Caco-2 (cell line): ENCODE results near the gene ANK3. TPM values are rescaled to one million over a fixed set of nuclear protein-coding genes. Genes with fewer than 3 reads are reported as not detected.

Experiments
- BruUV-seq: library from RNA; stranded (reverse); fragments of 400-500 nt; replicated peaks from 2 replicates; lab custom pipeline; 2021; lab: Mats Ljungman, UMichigan
- CTCF ChIA-PET: fragments of 300-600 bp; sonication (Branson Sonifier 250); formaldehyde crosslinking; loops from one replicate; lab custom pipeline; 2022; ENCODE audit warnings: antibody characterized with exemption; lab: Charles Lee
- POLR2A ChIA-PET: fragments of 300-600 bp; sonication (Branson Sonifier 250); formaldehyde crosslinking; loops from one replicate; lab custom pipeline; 2022; ENCODE audit warnings: antibody characterized with exemption; lab: Charles Lee
- DNase-seq, 2 experiments: peaks; one replicate each; pipeline versions ENCODE4 v3.0.0 to v3.0.0-alpha.2; 2020 to 2022
- H3K27me3 ChIP-seq: replicated peaks from 2 replicates; pipeline ENCODE4 v1.6.0; 2011; ENCODE audit warnings: low read length; ENCODE audit not compliant: control insufficient read depth, insufficient read depth
- H3K36me3 ChIP-seq: 2 replicates; pipeline ENCODE4 v1.5.1; 2011; ENCODE audit warnings: low read length; ENCODE audit not compliant: control insufficient read depth, insufficient read depth
- H3K4me1 ChIP-seq: fragments of 250-450 bp; sonication (Bioruptor Pico); 2 replicates; pipeline ENCODE4 v1.5.1; 2020; ENCODE audit warnings: mild to moderate bottlenecking
- H3K4me3 ChIP-seq: 2 replicates; pipeline ENCODE4 v1.5.1; 2011; ENCODE audit warnings: low read depth, mild to moderate bottlenecking, control low read depth, low read length
- H3K9me3 ChIP-seq: fragments of 250-450 bp; sonication (Bioruptor Pico); 2 replicates; pipeline ENCODE4 v1.5.1; 2020; ENCODE audit warnings: mild to moderate bottlenecking, moderate library complexity
- H3K27ac Mint-ChIP-seq: one replicate; pipeline ENCODE4 v1.8.0; 2022; ENCODE audit warnings: mixed read lengths; ENCODE audit not compliant: unreplicated experiment
- H3K27me3 Mint-ChIP-seq: one replicate; pipeline ENCODE4 v1.8.0; 2022; ENCODE audit warnings: mixed read lengths; ENCODE audit not compliant: insufficient read depth, unreplicated experiment
- H3K36me3 Mint-ChIP-seq: one replicate; pipeline ENCODE4 v1.8.0; 2022; ENCODE audit warnings: mild to moderate bottlenecking, mixed read lengths; ENCODE audit not compliant: insufficient read depth, unreplicated experiment
- H3K4me1 Mint-ChIP-seq: one replicate; pipeline ENCODE4 v1.8.0; 2022; ENCODE audit warnings: low read depth, mixed read lengths; ENCODE audit not compliant: unreplicated experiment
- H3K4me3 Mint-ChIP-seq: one replicate; pipeline ENCODE4 v1.8.0; 2022; ENCODE audit warnings: mild to moderate bottlenecking, moderate library complexity, mixed read lengths; ENCODE audit not compliant: unreplicated experiment
- H3K9me3 Mint-ChIP-seq: one replicate; pipeline ENCODE4 v1.8.0; 2022; ENCODE audit warnings: mixed read lengths; ENCODE audit not compliant: unreplicated experiment
- intact Hi-C: fragments of 100-400 bp; cut with micrococcal nuclease; formaldehyde crosslinking; loops from one replicate; pipeline ENCODE4 v1.10.0; 2022; ENCODE audit not compliant: unreplicated experiment
- total RNA-seq: library from RNA; stranded (reverse); gene quantifications from 2 replicates; pipeline ENCODE4 v1.2.3, GENCODE V29; 2022
- TF ChIP-seq, protein P1 (sequence below), 2 experiments: fragments of 200-600 bp in 1 of 2; IDR thresholded peaks; 1 replicate in 1 of 2; 2 replicates in 1 of 2; pipeline versions ENCODE4 v1.5.1 to v1.8.0; 2011 to 2022; ENCODE audit warnings: antibody characterized with exemption in 1 of 2, control low read depth in 1 of 2, inconsistent platforms in 1 of 2, low read depth in 1 of 2, low read length in 1 of 2, mild to moderate bottlenecking in 1 of 2, moderate library complexity in 1 of 2; ENCODE audit not compliant: insufficient read depth in 1 of 2, severe bottlenecking in 1 of 2, unreplicated experiment in 1 of 2

Gene ANK3
- total RNA-seq, 1 experiment from 2014 or later, result 46.7 TPM

DNA sequence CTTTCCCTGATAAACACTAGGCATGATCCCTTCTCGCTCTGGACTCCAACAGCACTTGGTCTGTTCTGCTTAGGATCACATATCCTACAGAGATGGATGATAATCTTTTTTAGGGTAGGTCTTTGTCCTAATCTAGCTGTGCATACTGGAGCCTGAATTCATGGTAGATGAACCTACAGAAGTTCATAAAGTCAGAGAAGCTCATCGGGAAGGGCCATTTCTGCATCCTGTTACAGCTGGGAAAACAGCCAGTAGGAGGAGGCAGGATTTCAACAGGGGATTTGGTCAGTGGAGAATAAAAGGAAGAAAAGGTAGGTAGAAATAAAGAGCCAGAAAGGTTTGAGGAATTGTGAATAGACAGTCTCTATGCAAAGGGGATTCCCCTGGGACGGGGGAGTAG, 101.4 kb downstream of the ANK3 start:
- Histone ChIP-seq H3K4me1 (peaks cover 12% of the 10 kb centered on the region), H3K36me3 (no peaks in the 10 kb centered on the region), H3K9me3 (no peaks in the 10 kb centered on the region), H3K27me3 (no peaks in the 10 kb centered on the region), H3K4me3 (no peak overlapping the region)
- no TSS peak for BruUV-seq
- no peak overlapping the region for H3K27ac Mint-ChIP-seq
- no peaks in the 10 kb centered on the region for H3K36me3 Mint-ChIP-seq
- intact Hi-C loops, result no loop called here
- TF ChIP-seq, protein P1, sequence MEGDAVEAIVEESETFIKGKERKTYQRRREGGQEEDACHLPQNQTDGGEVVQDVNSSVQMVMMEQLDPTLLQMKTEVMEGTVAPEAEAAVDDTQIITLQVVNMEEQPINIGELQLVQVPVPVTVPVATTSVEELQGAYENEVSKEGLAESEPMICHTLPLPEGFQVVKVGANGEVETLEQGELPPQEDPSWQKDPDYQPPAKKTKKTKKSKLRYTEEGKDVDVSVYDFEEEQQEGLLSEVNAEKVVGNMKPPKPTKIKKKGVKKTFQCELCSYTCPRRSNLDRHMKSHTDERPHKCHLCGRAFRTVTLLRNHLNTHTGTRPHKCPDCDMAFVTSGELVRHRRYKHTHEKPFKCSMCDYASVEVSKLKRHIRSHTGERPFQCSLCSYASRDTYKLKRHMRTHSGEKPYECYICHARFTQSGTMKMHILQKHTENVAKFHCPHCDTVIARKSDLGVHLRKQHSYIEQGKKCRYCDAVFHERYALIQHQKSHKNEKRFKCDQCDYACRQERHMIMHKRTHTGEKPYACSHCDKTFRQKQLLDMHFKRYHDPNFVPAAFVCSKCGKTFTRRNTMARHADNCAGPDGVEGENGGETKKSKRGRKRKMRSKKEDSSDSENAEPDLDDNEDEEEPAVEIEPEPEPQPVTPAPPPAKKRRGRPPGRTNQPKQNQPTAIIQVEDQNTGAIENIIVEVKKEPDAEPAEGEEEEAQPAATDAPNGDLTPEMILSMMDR (IDR thresholded peaks at IDR 0.05; ENCODE audit: insufficient read depth in 1 of 2, low read depth in 1 of 2, low read length in 1 of 2, severe bottlenecking in 1 of 2, unreplicated experiment in 1 of 2), result no peak
- POLR2A ChIA-PET, result no interaction called here
- DNase-seq, result no peak
- no peak overlapping the region for H3K4me3 Mint-ChIP-seq
- no peaks in the 10 kb centered on the region for H3K27me3 Mint-ChIP-seq
- CTCF ChIA-PET, result no interaction called here
- peaks cover 21% of the 10 kb centered on the region for H3K4me1 Mint-ChIP-seq
- no peaks in the 10 kb centered on the region for H3K9me3 Mint-ChIP-seq

DNA sequence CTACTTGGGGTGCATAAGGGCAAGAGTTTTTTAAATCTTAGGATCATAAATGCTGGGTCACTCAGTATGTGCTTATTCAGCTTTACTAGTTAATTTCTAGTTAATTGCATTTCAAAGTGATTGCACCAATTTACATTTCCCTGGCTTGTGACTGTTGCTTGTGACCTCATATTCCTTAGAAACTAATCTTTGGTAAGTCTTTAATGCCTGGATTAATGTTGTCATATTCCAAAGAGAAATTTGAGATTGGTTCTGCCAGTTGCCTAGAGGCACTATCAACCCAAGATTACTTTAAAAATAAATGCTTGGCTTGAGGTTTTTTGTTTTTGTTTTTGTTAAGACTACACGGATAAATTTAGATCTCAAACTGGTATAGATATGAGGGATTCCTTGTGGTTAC, 103.1 kb downstream of the ANK3 start:
- Mint-ChIP-seq H3K27ac (no peak overlapping the region), H3K27me3 (no peaks in the 10 kb centered on the region), H3K4me3 (no peak overlapping the region), H3K4me1 (peaks cover 33% of the 10 kb centered on the region), H3K9me3 (no peaks in the 10 kb centered on the region), H3K36me3 (no peaks in the 10 kb centered on the region)
- DNase-seq, result no peak
- ChIA-PET POLR2A (no interaction called here), CTCF (no interaction called here)
- Histone ChIP-seq H3K4me1 (peaks cover 29% of the 10 kb centered on the region), H3K36me3 (no peaks in the 10 kb centered on the region), H3K27me3 (no peaks in the 10 kb centered on the region), H3K9me3 (no peaks in the 10 kb centered on the region), H3K4me3 (no peak overlapping the region)
- TF ChIP-seq, protein P1 (IDR thresholded peaks at IDR 0.05; ENCODE audit: insufficient read depth in 1 of 2, low read depth in 1 of 2, low read length in 1 of 2, severe bottlenecking in 1 of 2, unreplicated experiment in 1 of 2), result no peak
- BruUV-seq, result no TSS peak
- intact Hi-C loops, result no loop called here

DNA sequence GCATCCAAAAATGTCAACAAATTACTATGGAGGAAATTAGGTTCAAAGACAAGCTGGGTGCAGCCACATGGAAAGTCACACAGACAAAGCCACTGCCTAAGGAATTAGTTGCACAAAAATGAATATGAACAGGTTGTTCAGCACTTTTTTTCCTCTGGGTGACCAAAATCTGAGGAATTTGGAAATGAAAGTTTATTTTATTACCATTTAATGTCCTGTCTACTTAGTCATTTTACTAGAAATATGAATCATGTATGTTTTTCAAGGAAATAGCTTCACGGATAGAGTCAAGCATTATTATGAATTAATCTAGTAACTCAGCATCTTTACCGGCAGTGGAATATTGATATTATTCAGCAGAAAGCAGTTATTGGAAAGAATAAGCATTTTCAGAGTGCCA, 106.3 kb downstream of the ANK3 start:
- H3K4me1 Mint-ChIP-seq, result peaks cover 35% of the 10 kb centered on the region
- POLR2A ChIA-PET, result no interaction called here
- intact Hi-C loops, result loop anchor here (1.0 to 5.0 kb wide), 3 partner anchors 17 to 46 kb away; no protein-coding TSS in a partner anchor

More for the DNA sequence above, 106.3 kb downstream of the ANK3 start:
- no TSS peak for BruUV-seq
- Mint-ChIP-seq H3K36me3 (no peaks in the 10 kb centered on the region), H3K9me3 (no peaks in the 10 kb centered on the region), H3K27ac (peak overlapping the region; percentile 68), H3K27me3 (no peaks in the 10 kb centered on the region), H3K4me3 (peak overlapping the region; percentile 33)
- CTCF ChIA-PET, result no interaction called here
- no peak overlapping the region for H3K4me3 ChIP-seq
- H3K9me3 ChIP-seq, result no peaks in the 10 kb centered on the region
- no peak for DNase-seq
- no peaks in the 10 kb centered on the region for H3K27me3 ChIP-seq
- peaks cover 42% of the 10 kb centered on the region for H3K4me1 ChIP-seq
- TF ChIP-seq, protein P1 (IDR thresholded peaks at IDR 0.05; ENCODE audit: insufficient read depth in 1 of 2, low read depth in 1 of 2, low read length in 1 of 2, severe bottlenecking in 1 of 2, unreplicated experiment in 1 of 2), result no peak
- H3K36me3 ChIP-seq, result no peaks in the 10 kb centered on the region
